C4-2B (cell line): Measurements from ENCODE around the gene CSNK1D.

ENCODE experiments used
- ZFX ChIP-seq: fragments of 450-650 bp; IDR thresholded peaks from 2 replicates; pipeline ENCODE4 v1.6.1; 2017
- TF ChIP-seq, protein P1 (sequence below): fragments of 450-650 bp; conservative IDR thresholded peaks from 2 replicates; pipeline ENCODE4 v1.5.1; 2017; ENCODE audit warnings: mild to moderate bottlenecking

DNA sequence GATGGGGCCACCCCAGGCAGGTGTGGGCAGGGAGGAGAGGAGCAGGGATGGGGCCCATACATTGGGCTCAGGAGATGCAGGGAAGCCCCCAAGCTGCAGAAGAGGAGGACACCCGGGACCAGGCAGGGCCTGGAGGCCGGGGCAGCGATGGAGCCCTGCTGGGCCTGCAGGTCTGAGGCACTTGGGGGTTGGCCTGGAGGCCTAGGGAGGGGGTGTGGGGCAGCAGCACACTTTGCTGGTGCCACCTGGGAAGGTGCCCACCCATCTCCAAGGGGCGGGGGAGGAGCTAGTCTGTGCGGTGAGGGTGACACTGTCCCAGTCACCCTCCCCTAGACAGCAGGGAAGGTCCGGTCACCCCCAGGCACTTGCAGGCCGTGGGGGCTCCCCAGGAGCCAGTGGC is 54.4 kb downstream of the CSNK1D start:
- TF ChIP-seq, protein P1, sequence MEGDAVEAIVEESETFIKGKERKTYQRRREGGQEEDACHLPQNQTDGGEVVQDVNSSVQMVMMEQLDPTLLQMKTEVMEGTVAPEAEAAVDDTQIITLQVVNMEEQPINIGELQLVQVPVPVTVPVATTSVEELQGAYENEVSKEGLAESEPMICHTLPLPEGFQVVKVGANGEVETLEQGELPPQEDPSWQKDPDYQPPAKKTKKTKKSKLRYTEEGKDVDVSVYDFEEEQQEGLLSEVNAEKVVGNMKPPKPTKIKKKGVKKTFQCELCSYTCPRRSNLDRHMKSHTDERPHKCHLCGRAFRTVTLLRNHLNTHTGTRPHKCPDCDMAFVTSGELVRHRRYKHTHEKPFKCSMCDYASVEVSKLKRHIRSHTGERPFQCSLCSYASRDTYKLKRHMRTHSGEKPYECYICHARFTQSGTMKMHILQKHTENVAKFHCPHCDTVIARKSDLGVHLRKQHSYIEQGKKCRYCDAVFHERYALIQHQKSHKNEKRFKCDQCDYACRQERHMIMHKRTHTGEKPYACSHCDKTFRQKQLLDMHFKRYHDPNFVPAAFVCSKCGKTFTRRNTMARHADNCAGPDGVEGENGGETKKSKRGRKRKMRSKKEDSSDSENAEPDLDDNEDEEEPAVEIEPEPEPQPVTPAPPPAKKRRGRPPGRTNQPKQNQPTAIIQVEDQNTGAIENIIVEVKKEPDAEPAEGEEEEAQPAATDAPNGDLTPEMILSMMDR = no peak
- no peak for TF ChIP-seq ZFX
